Fibroblast of villous mesenchyme (primary cell): ENCODE data around the gene ANKLE1. TPM values are rescaled to one million over a fixed set of nuclear protein-coding genes. Genes with fewer than 3 reads are reported as not detected.
A peak's percentile ranks its signal among the peaks of the same experiment; 100 is the strongest.

Source experiments
- DNase-seq: peaks from one replicate; pipeline ENCODE4 v3.0.0-alpha.2; 2010; ENCODE audit warnings: low read depth
- H3K4me3 ChIP-seq: 2 replicates; pipeline ENCODE4 v1.5.1; 2011; ENCODE audit warnings: low read depth, mild to moderate bottlenecking, low read length
- CTCF ChIP-seq: IDR thresholded peaks from 2 replicates; pipeline ENCODE4 v1.5.1; 2012; ENCODE audit warnings: low read depth, mild to moderate bottlenecking, low read length; ENCODE audit not compliant: insufficient read depth
- total RNA-seq: library from RNA; depleted of rRNA; stranded (reverse); fragments of >200 nt; gene quantifications from 2 replicates; pipeline ENCODE4 v1.2.3, GENCODE V29; 2012

Gene ANKLE1
- total RNA-seq, 1 donor = 0.86 TPM

GRCh38 chr19:17327654-17328516, 46.2 kb downstream of the ANKLE1 start:
- TF ChIP-seq CTCF = peak; percentile 55
- peak; percentile 72 for DNase-seq
- H3K4me3 ChIP-seq = peak overlapping the region; percentile 46

- H3K4me3 ChIP-seq = peak overlapping the region; percentile 46
- TF ChIP-seq CTCF = no peak
- DNase-seq = no peak
Measured at GRCh38 chr19:17328517-17329365, 47.0 kb downstream of the ANKLE1 start.

- no peak overlapping the region for H3K4me3 ChIP-seq
- no peak for TF ChIP-seq CTCF
- no peak for DNase-seq
Measured at GRCh38 chr19:17329366-17330261, 47.9 kb downstream of the ANKLE1 start.

- TF ChIP-seq CTCF = no peak
- no peak overlapping the region for H3K4me3 ChIP-seq
- DNase-seq = no peak
Measured at GRCh38 chr19:17330262-17331044, 48.8 kb downstream of the ANKLE1 start.

- H3K4me3 ChIP-seq = no peak overlapping the region
- DNase-seq = no peak
- TF ChIP-seq CTCF = no peak
Measured at GRCh38 chr19:17331045-17331558, 49.4 kb downstream of the ANKLE1 start.

- no peak overlapping the region for H3K4me3 ChIP-seq
- DNase-seq = no peak
- no peak for TF ChIP-seq CTCF
Measured at GRCh38 chr19:17332360-17332676, 50.6 kb downstream of the ANKLE1 start.
